Duodenal mucosa (tissue), 2 donors: ENCODE measurements around the gene BORA.
"Not testable (repeated sequence)": the region's sequence is repeated elsewhere in the genome, so short reads cannot be mapped to it uniquely, and the experiment has no call there.

ENCODE experiments used
- H3K27ac ChIP-seq: one replicate; pipeline ENCODE4 v1.7.0; 2013; ENCODE audit warnings: low read depth, low read length
- H3K27me3 ChIP-seq, 2 donors: one replicate each; pipeline ENCODE4 v1.7.0; 2013; ENCODE audit warnings: low read length in 2 of 2, control low read depth in 1 of 2; ENCODE audit not compliant: insufficient read depth in 2 of 2, control insufficient read depth in 1 of 2
- H3K36me3 ChIP-seq, 2 donors: one replicate each; pipeline ENCODE4 v1.7.0; 2013; ENCODE audit warnings: low read length in 2 of 2, control low read depth in 1 of 2; ENCODE audit not compliant: insufficient read depth in 2 of 2, control insufficient read depth in 1 of 2
- H3K4me1 ChIP-seq, 2 donors: one replicate each; pipeline ENCODE4 v1.7.0; 2013; ENCODE audit warnings: low read length in 2 of 2, control low read depth in 1 of 2; ENCODE audit not compliant: insufficient read depth in 2 of 2, control insufficient read depth in 1 of 2
- H3K4me3 ChIP-seq, 2 donors: one replicate each; pipeline ENCODE4 v1.7.0; 2013; ENCODE audit warnings: low read length in 2 of 2, low read depth in 1 of 2
- H3K9ac ChIP-seq, 2 donors: one replicate each; pipeline ENCODE4 v1.7.0; 2013; ENCODE audit warnings: low read length in 2 of 2, low read depth in 1 of 2
- H3K9me3 ChIP-seq, 2 donors: one replicate each; pipeline ENCODE4 v1.7.0; 2013; ENCODE audit warnings: low read length in 2 of 2, control low read depth in 1 of 2; ENCODE audit not compliant: control insufficient read depth in 1 of 2

Gene BORA

GRCh38 chr13:72757792-72758535, 30.2 kb downstream of the BORA start:
- Histone ChIP-seq H3K27ac (no peak overlapping the region), H3K27me3 (no peaks in the 10 kb centered on the region), H3K4me1 (no peaks in the 10 kb centered on the region), H3K36me3 (peaks cover 41 to 88% of the 10 kb centered on the region in 2 donors), H3K9me3 (no peaks in the 10 kb centered on the region), H3K4me3 (no peak overlapping the region), H3K9ac (no peak overlapping the region)

GRCh38 chr13:72760189-72760588, 32.5 kb downstream of the BORA start:
- Histone ChIP-seq H3K9me3 (no peaks in the 10 kb centered on the region), H3K9ac (no peak overlapping the region), H3K4me3 (no peak overlapping the region), H3K27me3 (no peaks in the 10 kb centered on the region), H3K27ac (no peak overlapping the region), H3K4me1 (no peaks in the 10 kb centered on the region), H3K36me3 (peaks cover 50 to 93% of the 10 kb centered on the region in 2 donors)

GRCh38 chr13:72763411-72763810, 35.7 kb downstream of the BORA start:
- peaks cover 60 to 97% of the 10 kb centered on the region in 2 donors for H3K36me3 ChIP-seq
- H3K27ac ChIP-seq, result no peak overlapping the region
- H3K9me3 ChIP-seq, result no peaks in the 10 kb centered on the region
- H3K4me3 ChIP-seq, result no peak overlapping the region
- H3K27me3 ChIP-seq, result no peaks in the 10 kb centered on the region
- no peak overlapping the region for H3K9ac ChIP-seq
- no peaks in the 10 kb centered on the region for H3K4me1 ChIP-seq

- Histone ChIP-seq H3K27me3 (no peaks in the 10 kb centered on the region), H3K4me3 (no peak overlapping the region), H3K4me1 (no peaks in the 10 kb centered on the region), H3K9ac (no peak overlapping the region), H3K36me3 (peaks cover 50 to 84% of the 10 kb centered on the region in 2 donors), H3K27ac (no peak overlapping the region), H3K9me3 (no peaks in the 10 kb centered on the region)
Observed at GRCh38 chr13:72774019-72774418, 46.3 kb downstream of the BORA start.

GRCh38 chr13:72781451-72782439, 54.0 kb downstream of the BORA start, which contains the start of the genes DIS3 and PIBF1:
Gene DIS3 (minus strand): TSS chr13:72781900. CDS start chr13:72781832, 68 bp downstream.
Gene PIBF1 (plus strand): TSS chr13:72782133. CDS start chr13:72783470, 1,337 bp downstream.
- Histone ChIP-seq H3K27me3 (no peaks in the 10 kb centered on the region), H3K36me3 (peaks cover 13 to 27% of the 10 kb centered on the region in 2 donors), H3K9me3 (no peaks in the 10 kb centered on the region), H3K27ac (peak within 1 kb of the TSS; percentile 78), H3K4me3 (peak within 1 kb of the TSS; percentile 98 to 99), H3K9ac (peak within 1 kb of the TSS; percentile 89 to 93), H3K4me1 (peaks cover 13 to 20% of the 10 kb centered on the region in 2 donors)

- Histone ChIP-seq H3K27ac (no peak overlapping the region), H3K27me3 (no peaks in the 10 kb centered on the region), H3K4me1 (peaks cover 13 to 20% of the 10 kb centered on the region in 2 donors), H3K9me3 (no peaks in the 10 kb centered on the region), H3K9ac (peak overlapping the region; percentile 58 to 90), H3K4me3 (peak overlapping the region; percentile 98 to 99), H3K36me3 (peaks cover 6 to 17% of the 10 kb centered on the region in 2 donors)
Observed at GRCh38 chr13:72782717-72783116, 55.0 kb downstream of the BORA start.

- H3K4me3 ChIP-seq, H3K27ac ChIP-seq, H3K9me3 ChIP-seq, H3K9ac ChIP-seq, H3K27me3 ChIP-seq: not testable (repeated sequence)
- Histone ChIP-seq H3K4me1 (peaks cover 13 to 20% of the 10 kb centered on the region in 2 donors), H3K36me3 (peaks cover 6 to 16% of the 10 kb centered on the region in 2 donors)
Observed at GRCh38 chr13:72784679-72785078, 57.0 kb downstream of the BORA start.

- H3K4me3 ChIP-seq, result no peak overlapping the region
- H3K9me3 ChIP-seq, result no peaks in the 10 kb centered on the region
- H3K36me3 ChIP-seq, result peaks cover 6 to 38% of the 10 kb centered on the region in 2 donors
- no peak overlapping the region for H3K9ac ChIP-seq
- peaks cover 0 to 2% of the 10 kb centered on the region in 2 donors for H3K4me1 ChIP-seq
- no peaks in the 10 kb centered on the region for H3K27me3 ChIP-seq
- H3K27ac ChIP-seq, result no peak overlapping the region
Observed at GRCh38 chr13:72788831-72789230, 61.1 kb downstream of the BORA start.

- no peak overlapping the region for H3K27ac ChIP-seq
- H3K9ac ChIP-seq, result no peak overlapping the region
- H3K9me3 ChIP-seq, result no peaks in the 10 kb centered on the region
- no peaks in the 10 kb centered on the region for H3K4me1 ChIP-seq
- peaks cover 18 to 48% of the 10 kb centered on the region in 2 donors for H3K36me3 ChIP-seq
- no peaks in the 10 kb centered on the region for H3K27me3 ChIP-seq
- no peak overlapping the region for H3K4me3 ChIP-seq
Observed at GRCh38 chr13:72792640-72793039, 64.9 kb downstream of the BORA start.

- peaks cover 16 to 26% of the 10 kb centered on the region in 2 donors for H3K36me3 ChIP-seq
- no peak overlapping the region for H3K9ac ChIP-seq
- no peaks in the 10 kb centered on the region for H3K27me3 ChIP-seq
- H3K4me1 ChIP-seq, result peaks cover 0 to 5% of the 10 kb centered on the region in 2 donors
- H3K27ac ChIP-seq, result no peak overlapping the region
- no peak overlapping the region for H3K4me3 ChIP-seq
- H3K9me3 ChIP-seq, result no peaks in the 10 kb centered on the region
Observed at GRCh38 chr13:72798817-72799216, 71.1 kb downstream of the BORA start.
